DMS 273 (cell line): ENCODE data around the gene SAMD14.

Source experiments
- DNase-seq: peaks from one replicate; lab custom pipeline; 2025; ENCODE audit not compliant: unreplicated experiment; lab: John Stamatoyannopoulos, UW

The SAMD14 gene

GRCh38 chr17:50097455-50097854, 32.5 kb downstream of the SAMD14 start:
- DNase-seq: no peak

- DNase-seq: no peak
These were observed 33.2 kb downstream of the SAMD14 start for GRCh38 chr17:50096758-50097157.

- no peak for DNase-seq
These were observed 33.9 kb downstream of the SAMD14 start for GRCh38 chr17:50096092-50096491.

- DNase-seq: no peak
These were observed 34.3 kb downstream of the SAMD14 start for GRCh38 chr17:50095626-50096037.

- peak; percentile 98 for DNase-seq
These were observed 35.0 kb downstream of the SAMD14 start, which contains the start of gene PDK2 for GRCh38 chr17:50094753-50095619. Gene PDK2, plus strand, starts transcription at chr17:50095351. Its CDS starts 85 bp downstream, at chr17:50095436.

GRCh38 chr17:50094243-50094752, 35.7 kb downstream of the SAMD14 start:
- DNase-seq: peak; percentile 96

GRCh38 chr17:50093807-50094206, 36.2 kb downstream of the SAMD14 start:
- no peak for DNase-seq

- no peak for DNase-seq
These were observed 36.7 kb downstream of the SAMD14 start for GRCh38 chr17:50093246-50093645.

- no peak for DNase-seq
These were observed 38.1 kb downstream of the SAMD14 start for GRCh38 chr17:50091918-50092285.

- DNase-seq: no peak
These were observed 38.7 kb downstream of the SAMD14 start for GRCh38 chr17:50090971-50091917.

- no peak for DNase-seq
These were observed 39.9 kb downstream of the SAMD14 start for GRCh38 chr17:50090071-50090470.

GRCh38 chr17:50088952-50089825, 40.8 kb downstream of the SAMD14 start:
- no peak for DNase-seq

- DNase-seq: no peak
These were observed 42.0 kb downstream of the SAMD14 start for GRCh38 chr17:50087912-50088405.

- peak; percentile 86 for DNase-seq
These were observed 42.6 kb downstream of the SAMD14 start for GRCh38 chr17:50087246-50087911.

- no peak for DNase-seq
These were observed 48.2 kb downstream of the SAMD14 start for GRCh38 chr17:50081757-50082156.

GRCh38 chr17:50080827-50081226, 49.1 kb downstream of the SAMD14 start:
- no peak for DNase-seq

- DNase-seq: no peak
These were observed 49.9 kb downstream of the SAMD14 start for GRCh38 chr17:50080096-50080480.

GRCh38 chr17:50079334-50080095, 50.4 kb downstream of the SAMD14 start:
- DNase-seq: peak; percentile 96

- no peak for DNase-seq
These were observed 51.5 kb downstream of the SAMD14 start for GRCh38 chr17:50078430-50078829.
